Measurements from ENCODE around the gene TRAM2. TPM values are rescaled to one million over a fixed set of nuclear protein-coding genes. Genes with fewer than 3 reads are reported as not detected.

The TRAM2 gene
- total RNA-seq, 1 experiment from 2014 or later = 17.7 TPM

DNA sequence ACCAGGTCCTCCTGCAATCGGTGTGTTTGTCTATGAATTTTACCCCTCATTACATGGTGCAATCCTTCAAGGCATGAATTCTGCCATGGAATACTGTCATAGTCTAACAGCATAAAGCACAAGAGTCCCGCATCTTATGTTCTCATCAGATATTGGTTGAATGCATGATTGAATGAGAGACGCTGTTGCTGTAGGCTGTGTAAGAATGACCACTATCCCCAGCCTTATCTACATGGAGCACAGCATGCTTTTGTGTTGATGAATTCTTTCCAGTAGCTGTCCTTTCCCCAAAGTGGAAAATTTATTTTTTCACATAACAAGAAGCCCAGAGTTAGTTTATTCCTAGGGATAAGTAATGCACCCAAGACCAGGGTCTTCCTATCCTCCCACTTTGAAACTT, 5.6 kb upstream of the TRAM2 start:
- ATAC-seq (no peak), DNase-seq (no peak)
- Histone ChIP-seq H3K4me2 (ENCODE audit: low read length) (no peak overlapping the region), H3K9me2 (replicated peaks; ENCODE audit: low read length) (no peaks in the 10 kb centered on the region), H3K79me2 (ENCODE audit: low read length) (no peaks in the 10 kb centered on the region), H3K27me3 (ENCODE audit: low read length) (no peaks in the 10 kb centered on the region), H3K4me3 (ENCODE audit: low read length) (no peak overlapping the region), H3K9ac (ENCODE audit: low read length) (no peak overlapping the region), H3K27ac (ENCODE audit: low read length) (no peak overlapping the region), H3F3A (ENCODE audit: low read length, unreplicated experiment) (no peaks in the 10 kb centered on the region), H3K9me3 (ENCODE audit: low read length) (no peaks in the 10 kb centered on the region), H4K20me1 (ENCODE audit: low read length) (no peaks in the 10 kb centered on the region), H3K36me3 (ENCODE audit: low read depth, low read length) (no peaks in the 10 kb centered on the region), H2AFZ (ENCODE audit: low read length) (no peak overlapping the region), H3K4me1 (ENCODE audit: insufficient read depth, low read length) (0 out of 2 replicates have a peak, but pooled peaks cover 5% of the 10 kb centered on the region)
- TF ChIP-seq, protein P1, sequence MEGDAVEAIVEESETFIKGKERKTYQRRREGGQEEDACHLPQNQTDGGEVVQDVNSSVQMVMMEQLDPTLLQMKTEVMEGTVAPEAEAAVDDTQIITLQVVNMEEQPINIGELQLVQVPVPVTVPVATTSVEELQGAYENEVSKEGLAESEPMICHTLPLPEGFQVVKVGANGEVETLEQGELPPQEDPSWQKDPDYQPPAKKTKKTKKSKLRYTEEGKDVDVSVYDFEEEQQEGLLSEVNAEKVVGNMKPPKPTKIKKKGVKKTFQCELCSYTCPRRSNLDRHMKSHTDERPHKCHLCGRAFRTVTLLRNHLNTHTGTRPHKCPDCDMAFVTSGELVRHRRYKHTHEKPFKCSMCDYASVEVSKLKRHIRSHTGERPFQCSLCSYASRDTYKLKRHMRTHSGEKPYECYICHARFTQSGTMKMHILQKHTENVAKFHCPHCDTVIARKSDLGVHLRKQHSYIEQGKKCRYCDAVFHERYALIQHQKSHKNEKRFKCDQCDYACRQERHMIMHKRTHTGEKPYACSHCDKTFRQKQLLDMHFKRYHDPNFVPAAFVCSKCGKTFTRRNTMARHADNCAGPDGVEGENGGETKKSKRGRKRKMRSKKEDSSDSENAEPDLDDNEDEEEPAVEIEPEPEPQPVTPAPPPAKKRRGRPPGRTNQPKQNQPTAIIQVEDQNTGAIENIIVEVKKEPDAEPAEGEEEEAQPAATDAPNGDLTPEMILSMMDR (conservative IDR thresholded peaks at IDR 0.05; ENCODE audit: low read depth, low read length) = no peak
- ChIA-PET CTCF (no interaction called here), POLR2A (ENCODE audit: unreplicated experiment) (no interaction called here)
- no TSS peak for BruUV-seq (replicated peaks)
- intact Hi-C loops (cut with micrococcal nuclease) = no loop called here

DNA sequence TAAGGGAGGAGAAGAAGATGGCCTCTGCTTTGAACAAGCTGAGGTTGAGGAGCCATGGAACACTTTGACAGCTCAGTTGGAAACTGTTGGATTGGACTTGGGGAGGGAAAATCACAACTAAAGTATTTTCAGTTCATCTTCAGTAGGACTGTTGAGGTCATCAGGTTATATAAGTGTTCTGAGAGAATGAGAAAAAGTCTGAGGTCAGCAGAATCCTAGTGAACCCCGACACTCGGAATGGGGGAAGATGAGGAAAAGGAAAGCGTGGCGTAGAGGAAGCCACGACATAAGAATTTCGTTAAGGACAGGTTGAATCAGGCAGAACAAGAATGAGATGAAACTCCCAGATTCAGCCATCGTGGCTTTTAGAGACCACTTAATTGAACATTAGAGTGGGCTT, 4.0 kb upstream of the TRAM2 start:
- CTCF ChIA-PET = no interaction called here
- ATAC-seq = no peak

DNA sequence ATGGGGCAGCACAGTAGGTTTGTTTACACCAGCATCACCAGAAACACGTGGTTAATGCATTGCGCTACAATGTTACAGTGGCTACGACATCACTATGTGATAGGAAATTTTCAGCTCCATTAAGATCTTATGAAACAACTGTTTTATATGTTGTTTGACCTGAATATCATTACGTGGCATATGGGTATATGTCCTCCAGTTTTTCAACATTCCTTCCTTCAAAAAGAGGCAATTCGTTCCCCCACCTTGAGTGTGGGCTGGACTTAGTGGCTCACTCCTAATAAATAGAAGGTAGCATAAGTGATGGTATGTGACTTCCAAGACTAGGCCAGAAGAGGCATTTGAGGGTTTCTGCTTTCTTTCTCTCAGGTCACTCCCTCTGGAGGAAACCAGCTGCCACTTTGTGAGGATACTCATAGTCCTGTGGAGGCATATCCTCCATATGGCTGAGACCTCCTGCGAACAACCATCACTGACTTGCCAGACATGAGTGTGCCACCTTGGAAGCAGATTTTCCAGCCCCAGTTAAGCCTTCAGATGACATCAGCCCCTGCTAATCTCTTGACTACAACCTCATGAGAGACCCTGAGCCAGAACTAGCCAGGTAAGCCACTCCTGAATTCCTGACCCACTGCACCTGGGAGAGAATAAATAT, 2.3 kb upstream of the TRAM2 start:
- Histone ChIP-seq H3K4me1 (ENCODE audit: insufficient read depth, low read length) (peaks cover 22% of the 10 kb centered on the region), H3K9me2 (replicated peaks; ENCODE audit: low read length) (no peaks in the 10 kb centered on the region), H2AFZ (ENCODE audit: low read length) (no peak overlapping the region), H3F3A (ENCODE audit: low read length, unreplicated experiment) (no peaks in the 10 kb centered on the region), H3K9me3 (ENCODE audit: low read length) (no peaks in the 10 kb centered on the region), H3K36me3 (ENCODE audit: low read depth, low read length) (no peaks in the 10 kb centered on the region), H3K79me2 (ENCODE audit: low read length) (peaks cover 26% of the 10 kb centered on the region), H3K9ac (ENCODE audit: low read length) (no peak overlapping the region), H3K4me2 (ENCODE audit: low read length) (no peak overlapping the region), H4K20me1 (ENCODE audit: low read length) (peaks cover 9% of the 10 kb centered on the region; the same call in 1 of the 2 replicates), H3K27ac (ENCODE audit: low read length) (no peak overlapping the region), H3K27me3 (ENCODE audit: low read length) (no peaks in the 10 kb centered on the region), H3K4me3 (ENCODE audit: low read length) (no peak overlapping the region)
- DNase-seq (no peak), ATAC-seq (no peak)
- intact Hi-C loops (cut with micrococcal nuclease) = no loop called here
- ChIA-PET CTCF (no interaction called here), POLR2A (ENCODE audit: unreplicated experiment) (interaction anchor here (0.6 kb wide), 1 partner anchor 107 kb away, joined by 4 read pairs; no protein-coding TSS in a partner anchor)
- TF ChIP-seq, protein P1 (conservative IDR thresholded peaks at IDR 0.05; ENCODE audit: low read depth, low read length) = no peak
- TF ChIP-seq EZH2 (IDR thresholded peaks at IDR 0.05; ENCODE audit: low read length, unreplicated experiment) (no peak), EZH2phosphoT487 (IDR thresholded peaks at IDR 0.05; ENCODE audit: borderline replicate concordance, low read length) (no peak)
- BruUV-seq (replicated peaks) = no TSS peak

More for the DNA sequence above, 4.0 kb upstream of the TRAM2 start:
- Histone ChIP-seq H3K9me3 (ENCODE audit: low read length) (no peaks in the 10 kb centered on the region), H3K4me1 (ENCODE audit: insufficient read depth, low read length) (peaks cover 8% of the 10 kb centered on the region), H3K9me2 (replicated peaks; ENCODE audit: low read length) (no peaks in the 10 kb centered on the region), H3K36me3 (ENCODE audit: low read depth, low read length) (no peaks in the 10 kb centered on the region), H3K4me3 (ENCODE audit: low read length) (no peak overlapping the region), H2AFZ (ENCODE audit: low read length) (no peak overlapping the region), H3K79me2 (ENCODE audit: low read length) (peaks cover 8% of the 10 kb centered on the region), H3F3A (ENCODE audit: low read length, unreplicated experiment) (no peaks in the 10 kb centered on the region), H3K9ac (ENCODE audit: low read length) (no peak overlapping the region), H4K20me1 (ENCODE audit: low read length) (no peaks in the 10 kb centered on the region), H3K27me3 (ENCODE audit: low read length) (no peaks in the 10 kb centered on the region), H3K27ac (ENCODE audit: low read length) (no peak overlapping the region), H3K4me2 (ENCODE audit: low read length) (no peak overlapping the region)
- POLR2A ChIA-PET (ENCODE audit: unreplicated experiment) = no interaction called here
- intact Hi-C loops (cut with micrococcal nuclease) = no loop called here
- no TSS peak for BruUV-seq (replicated peaks)
- no peak for DNase-seq
- TF ChIP-seq, protein P1 (conservative IDR thresholded peaks at IDR 0.05; ENCODE audit: low read depth, low read length) = no peak
- TF ChIP-seq EZH2phosphoT487 (IDR thresholded peaks at IDR 0.05; ENCODE audit: borderline replicate concordance, low read length) (no peak), EZH2 (IDR thresholded peaks at IDR 0.05; ENCODE audit: low read length, unreplicated experiment) (no peak)

All from PC-3 (cell line).